HG03520 (cell line): ENCODE data around the gene POLR1A.

ENCODE experiments used
- ATAC-seq: cut with Tn5 transposase; IDR thresholded peaks from one replicate; pipeline ENCODE4 v1.9.1; 2021; ENCODE audit warnings: mild to moderate bottlenecking, moderate library complexity; ENCODE audit not compliant: unreplicated experiment

POLR1A gene

DNA sequence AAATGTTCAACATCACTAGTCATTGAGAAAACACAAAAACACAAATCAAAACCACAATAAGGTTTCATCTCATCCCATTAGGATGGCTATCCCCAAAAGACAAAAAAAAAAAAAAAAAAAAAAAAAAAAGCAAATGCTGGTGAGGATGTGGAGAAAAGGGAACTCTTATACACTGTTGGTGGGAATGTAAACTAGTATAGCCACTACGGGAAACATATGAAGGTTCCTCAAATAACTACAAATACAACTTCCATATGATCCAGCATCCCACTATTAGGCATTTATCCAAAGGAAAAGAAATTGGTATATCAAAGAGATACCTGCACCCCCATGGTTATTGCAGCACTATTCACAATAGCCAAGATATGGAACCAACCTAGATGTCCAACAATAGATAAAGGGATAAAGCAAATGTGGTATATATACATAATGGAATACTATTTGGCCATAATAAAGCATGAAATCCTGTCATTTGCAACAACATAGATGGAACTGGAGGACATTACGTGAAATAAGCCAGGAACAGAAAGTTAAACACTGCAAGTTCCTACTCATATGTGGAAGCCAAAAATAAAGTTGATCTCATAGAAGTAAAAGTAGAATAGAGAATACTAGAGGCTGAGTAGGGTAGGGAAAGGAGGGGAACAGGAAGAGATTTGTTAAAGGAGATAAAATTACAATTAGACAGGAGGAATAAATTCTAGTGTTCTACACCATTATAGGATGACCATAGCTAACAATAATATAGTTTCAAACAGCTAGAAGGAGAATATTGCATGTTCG is 8.4 kb downstream of the POLR1A start:
- no peak for ATAC-seq

DNA sequence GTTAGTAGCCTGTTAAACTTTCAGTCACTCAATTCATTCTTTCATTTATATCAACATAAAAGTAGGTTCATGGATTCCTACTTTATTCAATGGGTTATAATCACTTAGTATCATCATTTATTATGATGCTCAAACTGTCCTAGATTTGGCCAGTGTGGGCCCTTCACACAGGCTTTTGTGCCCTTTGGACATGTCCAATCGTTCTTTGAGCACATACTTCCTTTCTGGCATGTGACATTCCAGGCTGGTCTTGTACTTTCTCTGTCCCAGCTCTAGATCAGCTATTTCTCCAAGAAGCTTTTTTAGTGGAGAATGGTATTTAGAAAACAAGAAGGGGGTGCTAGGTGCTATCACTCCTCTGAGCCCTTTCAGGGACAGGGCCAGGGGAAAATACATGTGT is 11.5 kb downstream of the POLR1A start:
- no peak for ATAC-seq

DNA sequence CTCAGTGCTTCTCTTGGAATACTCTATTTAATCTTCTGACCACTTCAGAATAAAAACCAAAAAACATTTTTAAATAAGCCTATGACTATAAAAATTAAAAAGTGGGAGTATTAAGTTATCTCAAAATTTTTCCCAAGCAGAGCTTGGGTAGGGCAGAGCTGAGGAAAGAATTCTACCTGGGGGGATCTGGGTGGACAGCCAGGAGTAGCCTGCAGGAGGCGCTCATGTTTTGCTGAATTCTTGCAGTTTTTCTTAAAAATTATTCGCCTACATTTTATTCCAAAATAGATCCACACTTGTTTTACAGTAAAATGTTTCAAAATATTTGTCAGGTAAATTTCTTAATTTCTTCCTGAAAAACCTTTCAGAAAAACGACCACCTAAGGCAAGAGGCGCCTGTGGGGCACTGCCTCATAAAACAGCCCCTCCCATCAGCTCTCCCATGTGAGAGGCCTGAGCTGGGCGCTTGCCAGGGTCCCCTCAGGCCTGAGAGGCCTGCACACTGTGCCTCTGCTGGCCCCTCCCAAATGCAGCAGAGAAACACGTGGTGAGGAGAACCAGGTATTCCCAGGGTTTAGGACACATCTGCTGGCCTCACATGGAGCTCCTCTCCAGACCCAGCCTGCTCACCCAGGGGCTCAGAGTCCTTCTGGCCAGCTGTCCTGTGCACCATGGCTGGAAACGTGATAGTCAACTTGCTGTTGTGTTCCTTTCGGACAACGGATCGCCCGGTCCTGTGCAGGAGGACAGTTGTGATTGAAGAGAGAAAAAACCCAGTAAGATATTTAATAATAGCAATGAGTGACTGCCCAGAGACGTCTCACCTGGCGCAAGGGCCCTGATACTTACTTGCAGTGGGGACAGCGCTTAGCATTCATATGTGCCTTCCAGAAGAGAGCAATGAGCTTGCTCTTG is 17.5 kb downstream of the POLR1A start:
- no peak for ATAC-seq

DNA sequence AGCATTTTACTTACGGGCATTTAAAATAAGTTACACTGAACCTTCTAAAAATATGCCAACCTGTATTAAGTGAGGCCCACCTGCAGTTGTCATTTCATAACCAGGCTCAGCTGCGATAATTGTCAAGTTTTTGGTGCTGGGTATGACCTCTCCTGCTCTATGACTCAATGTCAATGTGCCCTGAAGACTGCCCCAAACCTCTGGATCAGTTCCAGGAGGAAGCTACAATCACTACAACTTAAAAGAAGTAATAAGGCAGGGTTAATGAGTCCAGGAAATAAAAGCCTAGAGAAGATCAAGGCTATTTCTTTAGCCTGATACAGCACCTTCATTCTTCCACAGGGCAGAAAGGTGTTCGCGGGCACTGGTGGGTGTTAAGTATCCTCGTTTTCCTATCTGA is 22.9 kb downstream of the POLR1A start:
- ATAC-seq, result no peak

DNA sequence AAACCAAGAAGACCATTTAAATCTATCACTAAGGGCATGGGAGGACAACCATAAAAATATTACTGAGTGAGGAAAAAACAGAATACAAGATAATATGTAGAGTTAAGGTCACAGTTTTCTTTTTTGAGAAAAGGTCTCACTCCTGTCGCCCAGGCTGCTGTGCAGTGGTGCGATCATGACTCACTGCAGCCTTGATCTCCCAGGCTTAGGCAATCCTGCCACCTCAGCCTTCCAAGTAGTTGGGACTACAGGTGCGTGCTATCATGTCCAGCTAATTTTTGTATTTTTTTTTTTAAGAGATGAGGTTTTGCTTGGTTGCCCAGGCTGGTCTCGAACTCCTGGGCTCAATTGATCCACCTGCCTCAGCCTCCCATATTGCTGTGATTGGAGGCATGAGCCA is 24.0 kb downstream of the POLR1A start:
- no peak for ATAC-seq

DNA sequence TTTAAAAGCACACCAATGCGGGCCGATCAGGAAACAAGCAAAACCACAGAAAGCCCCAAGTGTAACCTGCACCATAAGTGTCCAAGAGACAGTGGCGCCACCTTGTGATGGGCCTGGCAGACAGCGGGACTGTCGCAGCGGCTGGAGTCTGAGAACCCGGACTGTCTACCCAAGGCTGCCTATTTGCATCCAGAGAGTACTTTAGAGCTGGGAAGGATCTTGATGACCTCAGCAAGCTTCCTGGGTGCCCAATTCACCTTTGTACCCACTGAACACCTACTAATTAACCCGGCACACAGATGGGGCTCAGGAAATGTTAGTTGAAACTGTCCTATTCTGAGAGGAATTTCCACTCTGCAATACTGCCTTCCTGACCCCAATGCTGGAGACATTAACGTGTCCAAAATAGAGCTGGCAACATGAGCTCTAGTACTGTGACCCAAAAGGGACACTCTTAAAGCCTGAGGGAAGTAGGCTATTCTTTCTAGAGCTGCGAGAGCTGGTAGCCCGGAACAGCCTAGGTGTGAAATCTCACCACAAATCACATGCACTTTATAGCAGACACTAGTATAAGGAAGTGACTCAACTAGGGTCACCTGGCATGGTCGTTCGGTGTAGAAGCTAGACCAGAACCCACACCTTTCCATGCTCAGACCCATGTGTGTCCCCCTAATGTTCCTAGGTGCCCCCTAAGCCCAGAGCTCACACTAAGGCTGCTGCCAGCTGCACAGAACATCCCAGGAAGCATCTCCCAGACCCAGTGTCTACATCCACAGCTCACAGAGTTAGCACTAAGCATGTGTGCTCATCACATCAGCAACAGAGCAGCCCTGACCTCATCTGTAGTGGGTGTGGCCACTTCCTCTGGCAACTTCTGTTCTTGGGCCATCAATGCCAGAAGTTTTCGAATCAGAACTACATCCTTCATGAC is 25.4 kb downstream of the POLR1A start:
- ATAC-seq, result peak; percentile 79

DNA sequence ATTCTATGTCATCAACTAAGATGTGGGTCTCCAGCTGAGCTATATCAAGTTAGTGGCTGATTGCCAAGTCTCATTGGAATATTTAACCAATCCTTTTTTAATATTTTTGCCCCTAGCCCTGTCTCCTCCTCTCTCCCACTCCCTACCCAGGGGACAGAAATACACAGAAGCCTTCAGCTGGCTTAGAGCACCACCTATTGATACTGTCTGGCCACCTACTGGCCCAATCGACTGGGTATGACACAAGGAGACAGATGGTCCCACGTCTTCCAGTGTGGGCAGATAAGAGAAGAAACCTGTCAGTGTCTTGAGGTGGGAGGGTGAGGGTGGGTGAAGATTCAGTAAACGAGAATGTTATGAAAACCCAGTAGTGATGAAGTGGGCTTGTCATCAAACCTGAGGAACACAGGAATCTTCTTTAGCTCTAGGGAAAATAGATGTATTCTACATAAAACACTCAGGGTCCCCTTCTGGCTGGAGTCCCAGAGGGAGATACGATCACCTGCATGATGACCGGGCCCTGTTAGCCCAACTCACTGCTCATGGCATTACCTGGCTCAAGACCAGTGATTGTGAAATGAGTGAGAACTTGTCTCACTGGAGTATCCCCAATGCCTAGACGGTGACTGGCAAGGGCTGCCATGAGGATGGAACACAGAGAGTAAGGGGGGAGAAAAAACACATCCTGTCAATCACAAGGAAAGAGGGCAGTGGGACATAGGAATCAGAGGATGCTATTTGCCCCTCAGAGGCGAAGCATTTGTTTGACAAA is 26.7 kb downstream of the POLR1A start:
- ATAC-seq, result no peak

DNA sequence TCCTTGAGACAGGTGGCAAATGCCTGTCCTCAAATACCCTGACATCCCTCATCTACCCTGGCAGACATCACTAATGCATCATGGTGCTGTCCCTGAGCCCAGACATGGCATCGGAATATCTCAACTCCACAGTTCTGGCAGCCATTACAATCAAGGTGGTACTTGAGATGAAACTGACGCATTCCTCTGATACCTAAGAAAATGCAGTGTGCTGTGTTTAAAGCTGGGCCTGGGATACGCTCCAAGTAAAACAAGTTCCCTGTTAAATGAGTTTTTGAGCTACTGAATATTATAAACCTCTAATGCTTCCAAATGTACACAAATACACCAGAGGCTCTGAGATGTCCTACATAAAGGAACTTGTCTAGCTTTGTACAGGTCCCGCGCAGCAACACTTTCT is 29.8 kb downstream of the POLR1A start:
- no peak for ATAC-seq

DNA sequence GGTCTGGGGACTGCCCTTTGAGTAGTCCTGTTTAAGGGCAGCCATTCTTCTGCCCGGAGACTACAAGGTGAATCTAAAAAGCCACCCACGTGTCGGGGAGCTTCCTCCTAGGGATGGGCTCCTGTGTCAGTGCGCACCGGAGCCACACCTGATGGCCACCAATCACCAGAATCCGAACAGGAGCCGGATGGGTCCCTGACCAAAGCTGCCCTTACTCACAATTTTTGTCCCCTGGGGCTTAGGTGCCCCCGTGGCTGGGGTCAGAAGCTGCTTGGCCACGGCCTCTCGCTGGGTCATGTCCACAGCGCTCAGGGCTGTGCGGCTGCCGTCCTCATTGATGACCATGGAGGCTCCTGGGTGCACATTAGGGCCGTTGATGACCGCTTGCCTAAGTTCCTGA is 30.9 kb downstream of the POLR1A start:
- ATAC-seq, result no peak

DNA sequence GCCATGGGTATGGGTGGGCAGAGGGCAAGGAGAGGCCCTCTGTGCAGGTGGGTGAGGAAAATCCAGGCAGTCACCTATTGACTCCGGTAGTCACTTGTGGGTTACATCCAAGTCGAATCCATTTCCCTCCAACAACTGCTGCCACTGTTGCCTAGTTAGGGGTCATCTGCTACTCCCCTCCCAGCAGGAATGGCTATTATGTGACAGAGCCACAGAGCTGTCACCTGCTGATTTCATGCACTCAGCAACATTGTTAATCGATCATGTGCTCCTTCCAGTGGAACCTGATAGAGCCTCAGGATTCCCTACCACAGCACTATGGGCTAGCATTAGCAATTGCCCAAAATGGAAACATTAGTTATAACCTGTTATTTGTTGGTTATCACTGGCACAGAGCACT is 31.4 kb downstream of the POLR1A start:
- ATAC-seq, result no peak

DNA sequence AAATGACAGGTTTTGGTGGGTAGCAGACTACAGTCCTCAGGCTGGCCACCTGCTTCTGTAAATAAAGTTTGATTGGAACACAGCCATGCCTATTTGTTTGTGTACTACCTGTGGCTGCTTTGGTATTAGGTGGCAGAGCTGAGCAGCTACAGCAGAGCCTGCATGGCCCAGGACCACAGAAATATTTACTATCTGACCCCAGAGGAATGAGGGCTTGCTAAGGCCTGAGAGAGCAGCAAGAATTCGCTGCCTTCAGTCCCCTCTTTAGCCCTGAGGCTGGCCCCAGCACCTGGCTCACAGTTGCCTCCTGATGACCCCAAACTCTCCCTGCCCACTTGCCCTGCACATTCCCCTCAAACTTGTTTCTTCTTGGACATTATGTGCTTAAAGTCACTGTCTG is 32.5 kb downstream of the POLR1A start:
- ATAC-seq, result no peak

DNA sequence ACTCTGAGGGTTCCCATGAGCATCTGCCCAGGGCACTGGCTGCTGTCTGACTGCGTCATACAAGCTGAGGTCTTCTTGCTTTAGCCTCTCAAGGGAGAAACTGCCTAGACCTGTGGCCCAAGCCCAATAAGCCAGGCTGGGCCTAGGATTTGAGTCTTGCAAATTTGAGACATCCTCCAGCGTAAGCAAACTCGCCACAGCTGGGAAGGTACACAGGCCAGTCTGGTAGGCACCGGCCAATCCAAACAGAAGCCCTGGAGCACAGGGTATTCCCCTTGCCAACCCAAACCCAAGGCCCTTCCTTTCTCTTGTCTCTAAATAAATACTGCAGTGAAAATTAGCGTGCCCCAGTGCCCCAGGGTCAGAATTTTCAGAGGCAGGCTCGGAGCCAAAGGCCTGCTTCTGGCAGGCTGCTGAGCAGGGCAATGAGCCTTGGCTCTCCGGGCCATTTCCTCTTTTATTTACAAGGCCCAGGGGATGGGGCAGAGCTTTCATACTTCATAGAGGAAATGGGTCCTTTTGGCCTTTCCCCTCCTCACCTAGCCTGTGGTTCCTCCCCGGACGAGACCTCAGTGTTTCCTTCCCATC is 33.3 kb downstream of the POLR1A start:
- ATAC-seq, result no peak

DNA sequence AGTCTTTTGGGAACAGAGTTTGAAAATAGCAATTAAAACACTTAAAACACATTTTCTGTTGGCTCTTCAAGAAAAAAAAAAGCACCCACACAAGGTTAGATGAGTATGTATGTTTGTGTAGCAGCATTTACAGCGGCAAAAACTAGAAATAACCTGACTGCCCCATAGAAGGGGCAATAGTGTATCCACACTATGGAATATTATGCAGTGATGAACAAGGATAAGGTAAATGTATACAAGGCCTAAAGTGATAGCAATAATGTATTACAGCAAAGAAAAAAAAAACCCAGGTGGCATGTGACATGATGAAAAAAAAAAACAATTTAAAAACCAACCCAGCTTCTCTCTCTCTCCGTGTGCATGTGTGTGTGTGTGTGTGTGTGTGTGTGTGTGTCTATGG is 34.8 kb downstream of the POLR1A start:
- no peak for ATAC-seq

DNA sequence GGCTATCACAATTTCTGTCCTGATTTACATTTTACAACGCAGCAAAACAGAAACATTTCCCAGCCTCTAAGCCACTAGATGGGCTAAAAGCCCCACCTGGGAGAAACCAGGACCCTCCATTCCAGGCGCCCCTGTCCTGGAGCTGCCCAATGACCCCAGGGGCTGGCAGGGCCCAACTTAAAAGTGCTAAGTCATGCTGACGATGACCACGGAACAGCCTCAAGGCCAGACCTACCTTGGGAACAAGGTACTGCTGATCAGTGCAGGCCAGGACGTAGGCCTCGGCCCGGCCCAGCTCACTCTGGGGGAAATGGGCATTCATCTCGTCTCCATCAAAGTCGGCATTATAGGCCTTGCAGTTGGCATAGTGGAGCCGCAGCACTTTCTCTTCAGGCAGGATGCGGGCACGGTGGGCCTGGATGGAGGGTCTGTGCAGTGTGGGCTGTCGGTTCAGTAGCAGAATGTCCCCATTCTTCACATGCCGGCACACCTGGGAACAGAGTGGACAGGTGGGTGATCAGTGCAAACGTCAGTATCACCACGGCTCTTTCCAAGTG is 35.8 kb downstream of the POLR1A start:
- ATAC-seq, result no peak

DNA sequence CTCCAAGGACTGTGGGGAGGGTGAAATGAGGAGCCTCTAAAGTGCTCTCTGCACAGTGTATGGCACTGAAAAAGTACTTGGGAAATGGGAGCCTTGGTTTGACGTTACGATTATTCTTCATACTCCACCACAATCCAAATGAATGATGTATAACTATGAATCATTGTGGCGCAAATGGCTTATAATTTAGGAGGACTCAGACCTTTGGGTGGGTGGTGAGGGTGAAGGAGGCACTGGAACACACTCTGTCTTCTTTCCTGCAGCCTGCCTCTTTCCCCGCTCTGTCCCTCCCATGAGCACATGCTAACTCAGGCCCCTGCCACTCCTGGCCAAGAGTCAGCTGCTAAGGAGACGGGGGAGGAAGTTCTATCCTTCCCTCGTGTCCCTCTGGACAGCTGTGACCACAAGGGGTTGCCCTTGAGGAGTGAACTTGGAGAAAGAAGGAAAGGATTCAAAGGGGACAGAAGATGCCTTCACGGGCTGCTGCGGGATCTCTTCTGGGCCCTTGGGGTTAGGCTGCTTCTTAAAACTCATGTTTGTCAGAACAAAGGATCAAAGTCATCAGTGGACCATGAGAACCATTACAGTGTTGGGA is 36.5 kb downstream of the POLR1A start:
- no peak for ATAC-seq

DNA sequence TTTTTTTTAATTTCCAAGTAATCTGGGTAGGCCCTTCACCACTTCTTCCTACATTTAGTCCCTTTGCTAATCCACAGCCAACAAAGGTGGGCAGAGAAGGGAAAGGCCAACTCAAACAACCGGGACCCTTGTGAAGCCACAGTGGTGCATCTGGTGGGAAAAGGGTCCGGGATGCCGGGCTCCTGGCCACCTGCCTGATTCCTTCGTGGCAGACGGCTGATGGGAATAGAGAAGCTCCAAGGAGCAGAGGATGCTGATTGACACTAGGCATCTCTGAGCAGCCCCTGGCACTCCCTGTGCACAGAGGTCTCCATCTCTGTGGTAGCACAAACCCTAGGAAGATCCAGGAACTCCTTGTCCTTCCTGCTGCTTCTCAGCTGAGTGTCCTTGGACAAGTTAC is 37.0 kb downstream of the POLR1A start:
- ATAC-seq, result no peak

DNA sequence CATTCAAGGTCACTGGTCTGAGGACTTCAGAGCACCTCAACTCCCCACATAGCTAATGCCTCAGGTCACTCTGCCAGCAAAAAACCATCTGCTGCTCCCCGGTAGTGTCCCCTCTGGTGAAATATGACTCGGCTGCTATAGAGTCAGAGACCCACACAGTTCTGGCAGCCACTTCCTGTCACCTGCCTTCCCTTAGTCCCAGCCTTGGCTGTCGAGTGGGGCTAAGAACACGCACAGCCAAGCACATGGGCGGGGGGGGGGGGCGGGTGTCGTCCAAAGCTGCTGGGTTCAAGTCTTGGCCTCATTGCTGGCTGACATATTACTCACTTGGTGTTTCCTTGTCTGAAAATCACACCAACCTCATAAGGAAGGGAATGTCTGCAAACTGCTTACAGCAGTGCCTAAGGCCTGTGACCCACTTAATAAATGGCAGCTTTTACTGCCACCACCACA is 37.5 kb downstream of the POLR1A start:
- no peak for ATAC-seq

DNA sequence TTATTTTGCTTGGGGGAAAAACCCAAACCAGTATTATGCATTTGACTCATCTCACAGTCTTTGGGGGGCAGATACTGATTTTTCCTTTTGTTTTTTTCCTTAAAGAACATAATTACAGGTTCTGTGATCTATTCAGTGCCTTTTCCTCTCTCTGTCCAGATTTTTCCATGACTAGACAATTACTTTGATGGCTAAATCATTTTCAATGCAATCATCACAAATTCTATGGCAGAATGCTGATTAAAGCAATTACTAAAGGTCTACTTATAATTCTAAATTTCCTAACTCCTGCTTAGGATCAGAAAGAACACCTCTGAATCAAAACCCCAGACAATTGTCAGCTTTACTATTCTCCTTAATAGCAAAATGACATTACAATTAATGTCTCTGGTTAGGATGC is 38.8 kb downstream of the POLR1A start:
- ATAC-seq, result no peak

DNA sequence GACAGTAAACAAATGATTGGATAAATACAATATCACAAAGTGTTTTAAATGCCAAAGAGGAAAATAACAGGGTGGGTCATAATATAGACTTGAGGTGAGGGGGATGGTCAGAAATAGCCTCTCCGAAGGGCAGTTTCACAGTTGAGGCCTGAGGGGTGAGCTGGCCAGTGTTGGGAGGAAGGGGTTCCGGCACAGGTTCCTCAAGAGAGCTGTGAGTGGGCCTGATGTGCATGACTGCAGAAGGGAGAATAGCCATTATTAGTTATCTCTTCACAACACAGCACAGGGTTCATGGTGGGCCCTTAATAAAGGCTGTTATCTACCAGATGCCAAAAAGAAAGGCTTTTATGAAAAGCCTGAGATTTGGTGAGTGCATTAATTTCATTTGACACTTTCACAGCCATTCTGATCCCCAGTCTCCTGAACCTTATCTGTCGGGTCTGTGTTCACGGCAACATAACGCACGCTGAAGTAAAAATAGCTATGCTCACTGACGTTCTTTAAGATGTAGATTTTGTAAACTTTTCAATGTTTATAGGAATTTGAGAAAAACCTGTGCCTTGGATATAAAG is 39.6 kb downstream of the POLR1A start:
- ATAC-seq, result no peak
